Keratinocyte (primary cell): Measurements from ENCODE around the gene KCNG3.

Source experiments
- CTCF ChIP-seq, 3 experiments: IDR thresholded peaks in 1 of 3; conservative IDR thresholded peaks in 1 of 3; optimal IDR thresholded peaks in 1 of 3; 2 replicates in 2 of 3; 3 replicates in 1 of 3; pipeline versions ENCODE3 to v1.5.1; 2011; ENCODE audit warnings: low read length in 3 of 3, mild to moderate bottlenecking in 3 of 3, moderate library complexity in 2 of 3, control low read depth in 1 of 3, inconsistent platforms in 1 of 3; ENCODE audit not compliant: insufficient read depth in 2 of 3; ENCODE audit errors: extremely low read depth in 1 of 3
- EZH2 ChIP-seq: IDR thresholded peaks from one replicate; pipeline ENCODE4 v1.6.1; 2012; ENCODE audit warnings: inconsistent platforms, mild to moderate bottlenecking, low read length, moderate library complexity

GRCh38 chr2:42458396-42458795, 35.4 kb downstream of the KCNG3 start:
- TF ChIP-seq CTCF (optimal IDR thresholded peaks at IDR 0.05 in 1 of 3, IDR thresholded peaks at IDR 0.05 in 1 of 3, conservative IDR thresholded peaks at IDR 0.05 in 1 of 3; ENCODE audit: extremely low read depth in 1 of 3, insufficient read depth in 2 of 3, low read length in 3 of 3) (no peak), EZH2 (no peak)
